ENCODE results near the gene KITLG.
"Not testable (repeated sequence)": the region's sequence is repeated elsewhere in the genome, so short reads cannot be mapped to it uniquely, and the experiment has no call there.

KITLG gene

GRCh38 chr12:88580051-88580871 is at the start of gene KITLG:
Gene KITLG, minus strand, starts transcription at chr12:88580471. Its CDS starts 193 bp downstream, at chr12:88580278.
- peak; percentile 81 for DNase-seq

GRCh38 chr12:88628856-88629509 is 48.7 kb upstream of the KITLG start:
- DNase-seq, result no peak

- not testable (repeated sequence) for DNase-seq
These were observed 47.8 kb upstream of the KITLG start for GRCh38 chr12:88628035-88628434.

- no peak for DNase-seq
These were observed 47.2 kb upstream of the KITLG start for GRCh38 chr12:88627501-88627900.

GRCh38 chr12:88625356-88625755 is 45.1 kb upstream of the KITLG start:
- no peak for DNase-seq

- DNase-seq, result no peak
These were observed 44.6 kb upstream of the KITLG start for GRCh38 chr12:88624911-88625310.

- no peak for DNase-seq
These were observed 43.7 kb upstream of the KITLG start for GRCh38 chr12:88623777-88624548.

GRCh38 chr12:88617352-88617751 is 37.1 kb upstream of the KITLG start:
- DNase-seq, result no peak

GRCh38 chr12:88615490-88615889 is 35.2 kb upstream of the KITLG start:
- no peak for DNase-seq

- DNase-seq, result no peak
These were observed 24.4 kb upstream of the KITLG start for GRCh38 chr12:88604646-88605045.

- DNase-seq, result no peak
These were observed 20.0 kb upstream of the KITLG start for GRCh38 chr12:88600272-88600671.

- DNase-seq, result no peak
These were observed 17.1 kb upstream of the KITLG start for GRCh38 chr12:88597365-88597764.

GRCh38 chr12:88595697-88596096 is 15.4 kb upstream of the KITLG start:
- no peak for DNase-seq

GRCh38 chr12:88594780-88595179 is 14.5 kb upstream of the KITLG start:
- DNase-seq, result no peak

GRCh38 chr12:88591343-88591742 is 11.1 kb upstream of the KITLG start:
- no peak for DNase-seq

- no peak for DNase-seq
These were observed 10.6 kb upstream of the KITLG start for GRCh38 chr12:88590851-88591250.

- DNase-seq, result no peak
These were observed 4.8 kb upstream of the KITLG start for GRCh38 chr12:88585077-88585476.

GRCh38 chr12:88579601-88580050 is 645 bp downstream of the KITLG start:
- DNase-seq, result no peak

- DNase-seq, result peak; percentile 59
These were observed 1.1 kb downstream of the KITLG start for GRCh38 chr12:88579161-88579517.

GRCh38 chr12:88578276-88579160 is 1.8 kb downstream of the KITLG start:
- no peak for DNase-seq

- DNase-seq, result no peak
These were observed 2.7 kb downstream of the KITLG start for GRCh38 chr12:88577537-88577936.

GRCh38 chr12:88576866-88577265 is 3.4 kb downstream of the KITLG start:
- DNase-seq, result no peak

Data from NCI-H2029 treated with DMSO at 0.1 percent for 48 hours (cell line).